Panc1 (cell line): Measurements from ENCODE around the gene ALK. TPM values are rescaled to one million over a fixed set of nuclear protein-coding genes. Genes with fewer than 3 reads are reported as not detected.

ENCODE experiments used
- ATAC-seq: fragments of 200-7000 bp; cut with Tn5 transposase; 2 replicates; pipeline ENCODE4 v1.9.1; 2020; ENCODE audit warnings: mild to moderate bottlenecking, moderate library complexity
- BruUV-seq: library from RNA; stranded (reverse); fragments of 400-500 nt; replicated peaks from 2 replicates; lab custom pipeline; 2021; lab: Mats Ljungman, UMichigan
- CTCF ChIA-PET: fragments of 300-600 bp; sonication (Branson Sonifier 250); formaldehyde crosslinking; loops from one replicate; lab custom pipeline; 2022; ENCODE audit warnings: antibody characterized with exemption; lab: Charles Lee
- POLR2A ChIA-PET: fragments of 300-600 bp; sonication (Branson Sonifier 250); formaldehyde crosslinking; loops from one replicate; lab custom pipeline; 2022; ENCODE audit warnings: antibody characterized with exemption; lab: Charles Lee
- DNase-seq: peaks from one replicate; pipeline ENCODE4 v3.0.0-alpha.2; 2010; ENCODE audit warnings: low read depth, low spot score
- H3K27ac ChIP-seq: 2 replicates; pipeline ENCODE4 v1.5.1; 2011; ENCODE audit warnings: mild to moderate bottlenecking, low read length, inconsistent platforms
- H3K27me3 ChIP-seq: fragments of 200-500 bp; sonication (Bioruptor generic); 2 replicates; pipeline ENCODE4 v1.6.0; 2014; ENCODE audit warnings: low read length, inconsistent platforms; ENCODE audit not compliant: control insufficient read depth, insufficient read depth
- H3K36me3 ChIP-seq: fragments of 200-500 bp; sonication (Bioruptor generic); 2 replicates; pipeline ENCODE4 v1.5.1; 2014; ENCODE audit warnings: inconsistent platforms, mild to moderate bottlenecking, low read length, moderate library complexity; ENCODE audit not compliant: control insufficient read depth, insufficient read depth
- H3K4me1 ChIP-seq: 2 replicates; pipeline ENCODE4 v1.5.1; 2011; ENCODE audit warnings: inconsistent platforms, mild to moderate bottlenecking, low read length, moderate library complexity; ENCODE audit not compliant: control insufficient read depth, insufficient read depth
- H3K4me3 ChIP-seq, 2 experiments: 2 replicates each; pipeline ENCODE4 v1.5.1; 2011 to 2012; ENCODE audit warnings: low read depth in 2 of 2, low read length in 2 of 2, mild to moderate bottlenecking in 2 of 2, inconsistent platforms in 1 of 2, moderate library complexity in 1 of 2
- H3K9me3 ChIP-seq: fragments of 200-500 bp; sonication (Bioruptor generic); 2 replicates; pipeline ENCODE4 v1.5.1; 2014; ENCODE audit warnings: low read depth, mild to moderate bottlenecking, inconsistent platforms, low read length, moderate library complexity; ENCODE audit not compliant: control insufficient read depth, insufficient read depth
- POLR2AphosphoS5 ChIP-seq: IDR thresholded peaks from 2 replicates; pipeline ENCODE4 v1.6.1; 2012; ENCODE audit warnings: mild to moderate bottlenecking, low read depth, low read length, moderate library complexity
- REST ChIP-seq, 2 experiments: IDR thresholded peaks; 2 replicates each; pipeline ENCODE4 v1.6.1; 2011 to 2012; ENCODE audit warnings: low read depth in 2 of 2, control low read depth in 1 of 2, low read length in 1 of 2, mild to moderate bottlenecking in 1 of 2, moderate library complexity in 1 of 2; ENCODE audit not compliant: insufficient read depth in 1 of 2
- SIN3A ChIP-seq: IDR thresholded peaks from 2 replicates; pipeline ENCODE4 v1.6.1; 2012; ENCODE audit warnings: low read depth, mild to moderate bottlenecking, low read length, moderate library complexity, borderline replicate concordance; ENCODE audit not compliant: insufficient read depth
- TCF7L2 ChIP-seq: IDR thresholded peaks from 2 replicates; pipeline ENCODE4 v1.6.1; 2011; ENCODE audit warnings: mild to moderate bottlenecking, low read depth, low read length, inconsistent platforms
- in situ Hi-C: cut with HindIII; loops from 2 replicates; pipeline ENCODE4 v1.10.0; 2016; ENCODE audit warnings: low sequenced_read_pairs, low pct_unique_long_range_greater_than_20kb
- intact Hi-C: fragments of 100-400 bp; cut with micrococcal nuclease; formaldehyde crosslinking; loops from one replicate; pipeline ENCODE4 v1.10.0; 2022; ENCODE audit not compliant: unreplicated experiment
- total RNA-seq: library from RNA; stranded (reverse); gene quantifications from one replicate; pipeline ENCODE4 v1.2.1, GENCODE V29; 2021; ENCODE audit not compliant: unreplicated experiment
- TF ChIP-seq, protein P1 (sequence below): fragments of 450-650 bp; IDR thresholded peaks from 2 replicates; pipeline ENCODE4 v1.5.1; 2017; ENCODE audit warnings: mild to moderate bottlenecking

Gene ALK
- total RNA-seq, 1 experiment from 2014 or later: not detected

DNA sequence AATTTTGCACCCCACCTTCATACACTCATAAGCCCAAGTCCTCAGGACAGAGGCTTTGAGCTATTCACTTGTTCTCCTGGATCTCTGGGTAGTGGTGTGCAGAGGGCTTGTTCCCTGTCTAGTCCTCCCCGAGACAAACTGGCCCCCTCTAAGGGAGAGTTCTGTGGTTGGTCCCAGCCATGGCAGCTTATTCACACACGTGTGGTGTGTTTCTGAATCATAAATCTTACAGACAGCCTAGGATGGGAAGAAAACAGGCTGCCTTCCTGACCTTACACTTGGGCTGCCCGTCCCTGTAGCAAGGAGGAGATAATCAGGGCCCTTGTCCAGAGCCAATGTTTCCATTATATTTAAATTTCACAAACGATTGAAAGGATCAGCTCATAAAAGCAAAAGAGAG lies 551.2 kb downstream of the ALK start:
- Histone ChIP-seq H3K27ac (no peak overlapping the region), H3K36me3 (no peaks in the 10 kb centered on the region), H3K27me3 (peaks cover 7% of the 10 kb centered on the region), H3K9me3 (no peaks in the 10 kb centered on the region), H3K4me1 (no peaks in the 10 kb centered on the region), H3K4me3 (no peak overlapping the region)
- TF ChIP-seq, protein P1, sequence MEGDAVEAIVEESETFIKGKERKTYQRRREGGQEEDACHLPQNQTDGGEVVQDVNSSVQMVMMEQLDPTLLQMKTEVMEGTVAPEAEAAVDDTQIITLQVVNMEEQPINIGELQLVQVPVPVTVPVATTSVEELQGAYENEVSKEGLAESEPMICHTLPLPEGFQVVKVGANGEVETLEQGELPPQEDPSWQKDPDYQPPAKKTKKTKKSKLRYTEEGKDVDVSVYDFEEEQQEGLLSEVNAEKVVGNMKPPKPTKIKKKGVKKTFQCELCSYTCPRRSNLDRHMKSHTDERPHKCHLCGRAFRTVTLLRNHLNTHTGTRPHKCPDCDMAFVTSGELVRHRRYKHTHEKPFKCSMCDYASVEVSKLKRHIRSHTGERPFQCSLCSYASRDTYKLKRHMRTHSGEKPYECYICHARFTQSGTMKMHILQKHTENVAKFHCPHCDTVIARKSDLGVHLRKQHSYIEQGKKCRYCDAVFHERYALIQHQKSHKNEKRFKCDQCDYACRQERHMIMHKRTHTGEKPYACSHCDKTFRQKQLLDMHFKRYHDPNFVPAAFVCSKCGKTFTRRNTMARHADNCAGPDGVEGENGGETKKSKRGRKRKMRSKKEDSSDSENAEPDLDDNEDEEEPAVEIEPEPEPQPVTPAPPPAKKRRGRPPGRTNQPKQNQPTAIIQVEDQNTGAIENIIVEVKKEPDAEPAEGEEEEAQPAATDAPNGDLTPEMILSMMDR: no peak
- no peak for TF ChIP-seq SIN3A
- TF ChIP-seq POLR2AphosphoS5: no peak
- no peak for TF ChIP-seq REST (IDR thresholded peaks at IDR 0.05; ENCODE audit: insufficient read depth in 1 of 2, low read depth in 2 of 2, low read length in 1 of 2)
- TF ChIP-seq TCF7L2: no peak
- no TSS peak for BruUV-seq
- CTCF ChIA-PET: no interaction called here
- in situ Hi-C loops: no loop called here
- DNase-seq (no peak), ATAC-seq (no peak)
- POLR2A ChIA-PET: no interaction called here
- intact Hi-C loops: no loop called here

- in situ Hi-C loops: no loop called here
- Histone ChIP-seq H3K27me3 (peaks cover 7% of the 10 kb centered on the region), H3K4me3 (no peak overlapping the region), H3K9me3 (no peaks in the 10 kb centered on the region), H3K27ac (no peak overlapping the region), H3K36me3 (no peaks in the 10 kb centered on the region), H3K4me1 (no peaks in the 10 kb centered on the region)
- POLR2A ChIA-PET: no interaction called here
- BruUV-seq: no TSS peak
- ATAC-seq (no peak), DNase-seq (no peak)
- TF ChIP-seq SIN3A: no peak
- TF ChIP-seq TCF7L2: no peak
- TF ChIP-seq, protein P1: no peak
- TF ChIP-seq POLR2AphosphoS5: no peak
- intact Hi-C loops: no loop called here
- CTCF ChIA-PET: no interaction called here
These were observed 552.7 kb downstream of the ALK start for GRCh38 chr2:29368659-29369040.
